IMR-90 (cell line): ENCODE results near the gene LAMA5. TPM values are rescaled to one million over a fixed set of nuclear protein-coding genes. Genes with fewer than 3 reads are reported as not detected.

Experiments used
- ATAC-seq: fragments of 200-7000 bp; cut with Tn5 transposase; 2 replicates; pipeline ENCODE4 v1.9.1; 2020; ENCODE audit warnings: low read depth, mild to moderate bottlenecking, moderate library complexity
- BruUV-seq: library from RNA; stranded (reverse); fragments of 400-500 nt; replicated peaks from 2 replicates; lab custom pipeline; 2021; lab: Mats Ljungman, UMichigan
- CTCF ChIA-PET: fragments of 300-600 bp; formaldehyde crosslinking; extraction: SDS; loops from one replicate; lab custom pipeline; 2021; ENCODE audit warnings: antibody characterized with exemption; lab: Yijun Ruan, JAX
- POLR2A ChIA-PET: fragments of 300-600 bp; sonication (Branson Sonifier 250); formaldehyde crosslinking; loops from one replicate; lab custom pipeline; 2022; ENCODE audit warnings: antibody characterized with exemption; ENCODE audit not compliant: unreplicated experiment; lab: Charles Lee
- DNase-seq: peaks from one replicate; pipeline ENCODE4 v3.0.0; 2013
- H2AFZ ChIP-seq: replicated peaks from 2 replicates; pipeline ENCODE3; 2013; ENCODE audit warnings: low read length, mild to moderate bottlenecking; ENCODE audit not compliant: poor library complexity
- H2AK5ac ChIP-seq: 2 replicates; pipeline ENCODE4 v1.6.1; 2013; ENCODE audit warnings: low read depth, low read length, inconsistent platforms
- H2AK9ac ChIP-seq: replicated peaks from 2 replicates; pipeline ENCODE3; 2013; ENCODE audit warnings: mild to moderate bottlenecking, low read depth, low read length, moderate library complexity; ENCODE audit not compliant: poor library complexity
- H2BK120ac ChIP-seq: 2 replicates; pipeline ENCODE4 v1.6.1; 2013; ENCODE audit warnings: low read depth, low read length, inconsistent platforms
- H2BK15ac ChIP-seq: 3 replicates; pipeline ENCODE4 v1.6.1; 2013; ENCODE audit warnings: low read depth, low read length, inconsistent platforms
- H2BK20ac ChIP-seq: 2 replicates; pipeline ENCODE4 v1.6.1; 2013; ENCODE audit warnings: low read depth, mild to moderate bottlenecking, inconsistent platforms, low read length, moderate library complexity
- H2BK5ac ChIP-seq: 2 replicates; pipeline ENCODE4 v1.6.1; 2013; ENCODE audit warnings: mild to moderate bottlenecking, low read depth, low read length, inconsistent platforms; ENCODE audit not compliant: poor library complexity, severe bottlenecking
- H3K14ac ChIP-seq: replicated peaks from 2 replicates; pipeline ENCODE4 v1.6.1; 2013; ENCODE audit warnings: low read depth, low read length, inconsistent platforms
- H3K18ac ChIP-seq: 2 replicates; pipeline ENCODE4 v1.6.1; 2013; ENCODE audit warnings: low read depth, low read length, control low read depth
- H3K23ac ChIP-seq: 2 replicates; pipeline ENCODE4 v1.6.1; 2013; ENCODE audit warnings: low read depth, low read length, inconsistent platforms
- H3K27ac ChIP-seq: 2 replicates; pipeline ENCODE4 v1.5.1; 2013; ENCODE audit warnings: mild to moderate bottlenecking, control low read depth, low read length; ENCODE audit not compliant: insufficient read depth
- H3K27me3 ChIP-seq: 2 replicates; pipeline ENCODE4 v1.6.1; 2013; ENCODE audit warnings: low read length; ENCODE audit not compliant: control insufficient read depth, insufficient read depth
- H3K36me3 ChIP-seq: 2 replicates; pipeline ENCODE4 v1.6.1; 2013; ENCODE audit warnings: low read length, mixed read lengths; ENCODE audit not compliant: control insufficient read depth, insufficient read depth
- H3K4ac ChIP-seq: 2 replicates; pipeline ENCODE4 v1.6.1; 2013; ENCODE audit warnings: low read depth, low read length, inconsistent platforms
- H3K4me1 ChIP-seq: 2 replicates; pipeline ENCODE4 v1.6.1; 2013; ENCODE audit warnings: low read length, mixed read lengths; ENCODE audit not compliant: control insufficient read depth, insufficient read depth
- H3K4me2 ChIP-seq: 2 replicates; pipeline ENCODE4 v1.6.1; 2013; ENCODE audit warnings: low read depth, mild to moderate bottlenecking, control low read depth, low read length, moderate library complexity
- H3K4me3 ChIP-seq: 2 replicates; pipeline ENCODE4 v1.5.1; 2013; ENCODE audit warnings: low read depth, mild to moderate bottlenecking, control low read depth, low read length, moderate library complexity; ENCODE audit not compliant: insufficient read depth
- H3K56ac ChIP-seq: 2 replicates; pipeline ENCODE4 v1.6.1; 2013; ENCODE audit warnings: low read length, inconsistent platforms; ENCODE audit not compliant: insufficient read depth; ENCODE audit errors: extremely low read depth
- H3K79me1 ChIP-seq, 2 experiments: 2 replicates each; pipeline ENCODE4 v1.6.1; 2013; ENCODE audit warnings: low read length in 2 of 2, inconsistent platforms in 1 of 2, low read depth in 1 of 2
- H3K9ac ChIP-seq: 2 replicates; pipeline ENCODE4 v1.6.1; 2013; ENCODE audit warnings: low read depth, low read length, control low read depth
- H3K9me1 ChIP-seq: 2 replicates; pipeline ENCODE4 v1.6.1; 2013; ENCODE audit warnings: low read length, inconsistent platforms; ENCODE audit not compliant: insufficient read depth
- H3K9me3 ChIP-seq: 2 replicates; pipeline ENCODE4 v1.6.1; 2013; ENCODE audit warnings: low read length; ENCODE audit not compliant: control insufficient read depth, insufficient read depth
- H4K20me1 ChIP-seq: 2 replicates; pipeline ENCODE4 v1.6.1; 2013; ENCODE audit warnings: low read length, inconsistent platforms; ENCODE audit not compliant: insufficient read depth
- H4K5ac ChIP-seq: 2 replicates; pipeline ENCODE4 v1.6.1; 2013; ENCODE audit warnings: mild to moderate bottlenecking, low read depth, low read length, control low read depth
- H4K8ac ChIP-seq, 2 experiments: 2 replicates each; pipeline ENCODE4 v1.6.1; 2013; ENCODE audit warnings: low read depth in 2 of 2, low read length in 2 of 2, control low read depth in 1 of 2, inconsistent platforms in 1 of 2
- H4K91ac ChIP-seq: 2 replicates; pipeline ENCODE4 v1.6.1; 2013; ENCODE audit warnings: low read depth, low read length, inconsistent platforms; ENCODE audit not compliant: insufficient read depth
- BHLHE40 ChIP-seq: fragments of 150-350 bp; IDR thresholded peaks from 2 replicates; pipeline ENCODE4 v1.6.1; 2016; ENCODE audit warnings: mild to moderate bottlenecking, low read depth, low read length
- CEBPB ChIP-seq: IDR thresholded peaks from 2 replicates; pipeline ENCODE4 v1.6.1; 2012; ENCODE audit warnings: low read depth, low read length, improper control_type of control experiment
- CHD1 ChIP-seq: IDR thresholded peaks from 2 replicates; pipeline ENCODE4 v1.6.1; 2012; ENCODE audit warnings: low read depth, low read length, improper control_type of control experiment
- FOS ChIP-seq: fragments of 150-350 bp; IDR thresholded peaks from 2 replicates; pipeline ENCODE4 v1.6.1; 2016; ENCODE audit warnings: low read depth, low read length
- MAFK ChIP-seq: IDR thresholded peaks from 2 replicates; pipeline ENCODE4 v1.6.1; 2012; ENCODE audit warnings: low read depth, low read length, improper control_type of control experiment
- MAZ ChIP-seq: IDR thresholded peaks from 2 replicates; pipeline ENCODE4 v1.6.1; 2012; ENCODE audit warnings: low read depth, mild to moderate bottlenecking, low read length, improper control_type of control experiment, moderate library complexity, borderline replicate concordance
- MXI1 ChIP-seq: IDR thresholded peaks from 2 replicates; pipeline ENCODE4 v1.6.1; 2012; ENCODE audit warnings: low read depth, mild to moderate bottlenecking, low read length, moderate library complexity, borderline replicate concordance
- NFE2L2 ChIP-seq: fragments of 150-350 bp; IDR thresholded peaks from 2 replicates; pipeline ENCODE4 v1.6.1; 2016; ENCODE audit warnings: low read depth, mild to moderate bottlenecking, low read length
- POLR2A ChIP-seq: IDR thresholded peaks from 2 replicates; pipeline ENCODE4 v1.6.1; 2012; ENCODE audit warnings: mild to moderate bottlenecking, low read depth, low read length
- RAD21 ChIP-seq: IDR thresholded peaks from 2 replicates; pipeline ENCODE4 v1.6.1; 2012; ENCODE audit warnings: low read length, improper control_type of control experiment
- RCOR1 ChIP-seq: IDR thresholded peaks from 2 replicates; pipeline ENCODE4 v1.6.1; 2012; ENCODE audit warnings: mild to moderate bottlenecking, low read length, improper control_type of control experiment; ENCODE audit not compliant: insufficient replicate concordance
- RFX5 ChIP-seq: IDR thresholded peaks from 2 replicates; pipeline ENCODE4 v1.8.0; 2012; ENCODE audit warnings: low read depth, mild to moderate bottlenecking, low read length, moderate library complexity
- SMC3 ChIP-seq: fragments of 150-350 bp; IDR thresholded peaks from 2 replicates; pipeline ENCODE4 v1.6.1; 2016; ENCODE audit warnings: low read depth, mild to moderate bottlenecking, antibody characterized with exemption, low read length, moderate library complexity
- WGBS, 2 experiments: methylation state at CpG; one replicate each; pipeline versions ENCODE4 v1.1.5 to v1.1.7; 2013; ENCODE audit warnings: missing lambda C conversion rate in 2 of 2; ENCODE audit not compliant: insufficient read length in 1 of 2; ENCODE audit errors: extremely low coverage in 2 of 2; 5-methylcytosine and 5-hydroxymethylcytosine counted together
- dilution Hi-C: fragments of 300-500 bp; cut with HindIII; formaldehyde crosslinking; loops from one replicate; pipeline ENCODE4 v1.14.3; 2018; ENCODE audit warnings: low sequenced_read_pairs; ENCODE audit not compliant: unreplicated experiment
- in situ Hi-C: fragments of 300-500 bp; cut with MboI; formaldehyde crosslinking; loops from 3 replicates; pipeline ENCODE4 v1.14.3; 2019; ENCODE audit warnings: low sequenced_read_pairs, inconsistent platforms, mixed read lengths
- intact Hi-C: fragments of 100-400 bp; cut with micrococcal nuclease; formaldehyde crosslinking; loops from 2 replicates; pipeline ENCODE4 v1.10.0; 2022
- polyA plus RNA-seq, 3 experiments: library from polyadenylated mRNA; depleted of rRNA; stranded (reverse); fragments of >200 nt; gene quantifications; 2 replicates each; pipeline ENCODE4 v1.2.3, GENCODE V29; 2012; ENCODE audit warnings: low replicate concordance in 1 of 3
- total RNA-seq: library from RNA; depleted of rRNA; stranded (reverse); fragments of >200 nt; gene quantifications from 2 replicates; pipeline ENCODE4 v1.2.3, GENCODE V29; 2012
- TF ChIP-seq, protein P1 (sequence below): fragments of 150-350 bp; IDR thresholded peaks from 2 replicates; pipeline ENCODE4 v1.6.1; 2016; ENCODE audit warnings: low read depth, mild to moderate bottlenecking, low read length, moderate library complexity, borderline replicate concordance
- TF ChIP-seq, protein P2 (sequence below): conservative IDR thresholded peaks from 2 replicates; pipeline ENCODE4 v1.5.1; 2012; ENCODE audit warnings: mild to moderate bottlenecking, low read depth, low read length, improper control_type of control experiment
- TF ChIP-seq, protein P3 (sequence below): fragments of 150-350 bp; IDR thresholded peaks from 2 replicates; pipeline ENCODE4 v1.6.1; 2017; ENCODE audit warnings: mild to moderate bottlenecking, antibody characterized with exemption, low read length, low read depth

LAMA5 gene
- total and polyA plus RNA-seq, 2 of the 4 experiments (the other 2 are of a cell fraction) = 0.90 to 7.3 TPM

DNA sequence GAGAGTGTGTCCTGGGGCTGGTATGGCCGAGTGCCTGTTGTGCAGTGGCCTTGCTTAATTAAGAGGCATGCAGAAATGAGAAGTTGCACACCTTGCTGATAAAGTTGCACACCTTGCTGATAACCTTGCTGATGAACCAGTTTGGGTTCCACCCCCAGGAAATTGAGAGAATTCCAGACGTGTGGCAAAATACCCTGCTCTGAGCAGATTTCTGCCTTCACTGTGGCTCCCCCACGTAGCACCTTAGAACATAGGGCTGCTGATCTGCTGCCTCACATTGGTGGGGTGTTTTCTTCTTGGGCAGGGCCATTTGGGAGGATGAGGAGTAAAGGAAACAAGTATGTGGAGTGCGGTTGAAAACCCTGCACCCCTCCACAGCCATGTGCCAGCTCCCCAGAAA lies 86.8 kb downstream of the LAMA5 start:
- no CpG with 5 or more reads among the region's 4 CpGs for WGBS, 2 experiments
- H3K27ac ChIP-seq = no peak overlapping the region
- peaks cover 13% of the 10 kb centered on the region for H3K9me1 ChIP-seq
- H4K20me1 ChIP-seq = peaks cover 8% of the 10 kb centered on the region; the same call in 1 of the 2 replicates
- H3K18ac ChIP-seq = no peak overlapping the region
- no peak overlapping the region for H2AFZ ChIP-seq
- H3K4ac ChIP-seq = no peak overlapping the region
- no peak overlapping the region for H2AK9ac ChIP-seq
- in situ Hi-C loops (loop anchor here (25.0 kb wide), 1 partner anchor 332 kb away; no protein-coding TSS in a partner anchor), intact Hi-C loops (no loop called here), dilution Hi-C loops (loop anchor here (25.0 kb wide), 1 partner anchor 107 kb away; the partner anchor contains the start of gene RPS21)
- H2BK5ac ChIP-seq = no peak overlapping the region
- H3K4me1 ChIP-seq = no peaks in the 10 kb centered on the region
- H2AK5ac ChIP-seq = no peak overlapping the region
- TF ChIP-seq POLR2A (no peak), CEBPB (no peak), MXI1 (no peak), MAZ (no peak), BHLHE40 (no peak), RAD21 (no peak), RFX5 (no peak), SMC3 (no peak), FOS (no peak), RCOR1 (no peak), CHD1 (no peak), MAFK (no peak), NFE2L2 (no peak)
- TF ChIP-seq, protein P1, sequence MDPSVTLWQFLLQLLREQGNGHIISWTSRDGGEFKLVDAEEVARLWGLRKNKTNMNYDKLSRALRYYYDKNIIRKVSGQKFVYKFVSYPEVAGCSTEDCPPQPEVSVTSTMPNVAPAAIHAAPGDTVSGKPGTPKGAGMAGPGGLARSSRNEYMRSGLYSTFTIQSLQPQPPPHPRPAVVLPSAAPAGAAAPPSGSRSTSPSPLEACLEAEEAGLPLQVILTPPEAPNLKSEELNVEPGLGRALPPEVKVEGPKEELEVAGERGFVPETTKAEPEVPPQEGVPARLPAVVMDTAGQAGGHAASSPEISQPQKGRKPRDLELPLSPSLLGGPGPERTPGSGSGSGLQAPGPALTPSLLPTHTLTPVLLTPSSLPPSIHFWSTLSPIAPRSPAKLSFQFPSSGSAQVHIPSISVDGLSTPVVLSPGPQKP = no peak
- TF ChIP-seq, protein P2, sequence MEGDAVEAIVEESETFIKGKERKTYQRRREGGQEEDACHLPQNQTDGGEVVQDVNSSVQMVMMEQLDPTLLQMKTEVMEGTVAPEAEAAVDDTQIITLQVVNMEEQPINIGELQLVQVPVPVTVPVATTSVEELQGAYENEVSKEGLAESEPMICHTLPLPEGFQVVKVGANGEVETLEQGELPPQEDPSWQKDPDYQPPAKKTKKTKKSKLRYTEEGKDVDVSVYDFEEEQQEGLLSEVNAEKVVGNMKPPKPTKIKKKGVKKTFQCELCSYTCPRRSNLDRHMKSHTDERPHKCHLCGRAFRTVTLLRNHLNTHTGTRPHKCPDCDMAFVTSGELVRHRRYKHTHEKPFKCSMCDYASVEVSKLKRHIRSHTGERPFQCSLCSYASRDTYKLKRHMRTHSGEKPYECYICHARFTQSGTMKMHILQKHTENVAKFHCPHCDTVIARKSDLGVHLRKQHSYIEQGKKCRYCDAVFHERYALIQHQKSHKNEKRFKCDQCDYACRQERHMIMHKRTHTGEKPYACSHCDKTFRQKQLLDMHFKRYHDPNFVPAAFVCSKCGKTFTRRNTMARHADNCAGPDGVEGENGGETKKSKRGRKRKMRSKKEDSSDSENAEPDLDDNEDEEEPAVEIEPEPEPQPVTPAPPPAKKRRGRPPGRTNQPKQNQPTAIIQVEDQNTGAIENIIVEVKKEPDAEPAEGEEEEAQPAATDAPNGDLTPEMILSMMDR = no peak
- TF ChIP-seq, protein P3, sequence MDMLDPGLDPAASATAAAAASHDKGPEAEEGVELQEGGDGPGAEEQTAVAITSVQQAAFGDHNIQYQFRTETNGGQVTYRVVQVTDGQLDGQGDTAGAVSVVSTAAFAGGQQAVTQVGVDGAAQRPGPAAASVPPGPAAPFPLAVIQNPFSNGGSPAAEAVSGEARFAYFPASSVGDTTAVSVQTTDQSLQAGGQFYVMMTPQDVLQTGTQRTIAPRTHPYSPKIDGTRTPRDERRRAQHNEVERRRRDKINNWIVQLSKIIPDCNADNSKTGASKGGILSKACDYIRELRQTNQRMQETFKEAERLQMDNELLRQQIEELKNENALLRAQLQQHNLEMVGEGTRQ = no peak
- no peak overlapping the region for H2BK20ac ChIP-seq
- H3K9me3 ChIP-seq = no peaks in the 10 kb centered on the region
- no peak overlapping the region for H3K56ac ChIP-seq
- no peak overlapping the region for H4K91ac ChIP-seq
- CTCF ChIA-PET = no interaction called here
- no peak overlapping the region for H2BK15ac ChIP-seq
- DNase-seq = no peak
- no peak overlapping the region for H4K8ac ChIP-seq
- H4K5ac ChIP-seq = no peak overlapping the region
- POLR2A ChIA-PET = no interaction called here
- ATAC-seq = no peak
- peaks cover 60% of the 10 kb centered on the region for H3K36me3 ChIP-seq
- no peak overlapping the region for H3K14ac ChIP-seq
- H2BK120ac ChIP-seq = no peak overlapping the region
- H3K4me2 ChIP-seq = no peak overlapping the region
- peaks cover 8 to 9% of the 10 kb centered on the region in 2 experiments; a peak in 3 of 4 replicates for H3K79me1 ChIP-seq
- no peaks in the 10 kb centered on the region for H3K27me3 ChIP-seq
- H3K23ac ChIP-seq = no peak overlapping the region
- BruUV-seq = no TSS peak
- H3K9ac ChIP-seq = no peak overlapping the region
- no peak overlapping the region for H3K4me3 ChIP-seq
